Gastroesophageal sphincter (tissue), 3 donors: ENCODE results near the gene PRSS16.

Source experiments
- POLR2A ChIP-seq, 2 donors: fragments of 450-650 bp; IDR thresholded peaks; one replicate each; pipeline ENCODE4 v1.6.1; 2017; ENCODE audit warnings: antibody characterized with exemption in 2 of 2, mild to moderate bottlenecking in 2 of 2, moderate library complexity in 1 of 2
- TF ChIP-seq, protein P1 (sequence below), 4 experiments: fragments of 200-600 bp in 2 of 4; fragments of 450-650 bp in 2 of 4; sonication (generic) in 1 of 4; IDR thresholded peaks; one replicate each; pipeline ENCODE4 v1.5.1; 2017 to 2019; ENCODE audit warnings: antibody characterized with exemption in 4 of 4, mild to moderate bottlenecking in 2 of 4, moderate library complexity in 2 of 4

DNA sequence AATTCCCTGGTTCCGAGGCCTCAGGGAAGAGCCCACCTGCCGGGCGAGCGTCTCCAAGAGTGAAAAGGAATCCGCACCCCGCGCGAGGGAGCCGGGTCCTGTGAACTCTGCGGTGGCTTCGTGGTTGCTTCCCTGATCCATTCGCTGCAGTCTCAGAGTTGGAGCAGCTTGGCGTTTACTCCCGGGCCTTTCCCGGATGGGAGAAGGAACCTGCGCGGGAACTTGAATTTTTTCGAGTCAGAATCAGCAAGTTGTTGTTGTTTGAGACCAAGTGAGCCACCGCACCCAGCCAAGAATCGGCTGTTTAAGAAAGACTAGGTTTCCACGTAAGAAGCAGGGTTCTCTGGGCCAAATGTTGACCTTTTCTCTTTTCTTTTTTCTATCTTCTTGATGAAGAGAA lies 12.9 kb downstream of the PRSS16 start:
- TF ChIP-seq, protein P1, sequence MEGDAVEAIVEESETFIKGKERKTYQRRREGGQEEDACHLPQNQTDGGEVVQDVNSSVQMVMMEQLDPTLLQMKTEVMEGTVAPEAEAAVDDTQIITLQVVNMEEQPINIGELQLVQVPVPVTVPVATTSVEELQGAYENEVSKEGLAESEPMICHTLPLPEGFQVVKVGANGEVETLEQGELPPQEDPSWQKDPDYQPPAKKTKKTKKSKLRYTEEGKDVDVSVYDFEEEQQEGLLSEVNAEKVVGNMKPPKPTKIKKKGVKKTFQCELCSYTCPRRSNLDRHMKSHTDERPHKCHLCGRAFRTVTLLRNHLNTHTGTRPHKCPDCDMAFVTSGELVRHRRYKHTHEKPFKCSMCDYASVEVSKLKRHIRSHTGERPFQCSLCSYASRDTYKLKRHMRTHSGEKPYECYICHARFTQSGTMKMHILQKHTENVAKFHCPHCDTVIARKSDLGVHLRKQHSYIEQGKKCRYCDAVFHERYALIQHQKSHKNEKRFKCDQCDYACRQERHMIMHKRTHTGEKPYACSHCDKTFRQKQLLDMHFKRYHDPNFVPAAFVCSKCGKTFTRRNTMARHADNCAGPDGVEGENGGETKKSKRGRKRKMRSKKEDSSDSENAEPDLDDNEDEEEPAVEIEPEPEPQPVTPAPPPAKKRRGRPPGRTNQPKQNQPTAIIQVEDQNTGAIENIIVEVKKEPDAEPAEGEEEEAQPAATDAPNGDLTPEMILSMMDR (IDR thresholded peaks at IDR 0.05): no peak
- no peak for TF ChIP-seq POLR2A (IDR thresholded peaks at IDR 0.05)
